Stomach (tissue), 4 donors: ENCODE measurements around the gene GOLGA3.

Source experiments
- EP300 ChIP-seq: sonication (generic); formaldehyde crosslinking; IDR thresholded peaks from one replicate; pipeline ENCODE4 v1.6.1; 2017; ENCODE audit warnings: antibody characterized with exemption
- POLR2A ChIP-seq, 4 donors: fragments of 450-650 bp; IDR thresholded peaks; one replicate each; pipeline ENCODE4 v1.6.1; 2016; ENCODE audit warnings: antibody characterized with exemption in 4 of 4, control low read depth in 2 of 4, mild to moderate bottlenecking in 1 of 4, moderate library complexity in 1 of 4
- POLR2AphosphoS5 ChIP-seq, 3 donors: sonication (generic); formaldehyde crosslinking; IDR thresholded peaks; one replicate each; pipeline ENCODE4 v1.6.1; 2016; ENCODE audit warnings: antibody characterized with exemption in 3 of 3
- TF ChIP-seq, protein P1 (sequence below), 7 experiments: fragments of 450-650 bp in 4 of 7; fragments of 200-600 bp in 3 of 7; sonication (generic) in 3 of 7; IDR thresholded peaks; one replicate each; pipeline ENCODE4 v1.5.1; 2016 to 2019; ENCODE audit warnings: antibody characterized with exemption in 7 of 7, control low read depth in 2 of 7, mild to moderate bottlenecking in 1 of 7

DNA sequence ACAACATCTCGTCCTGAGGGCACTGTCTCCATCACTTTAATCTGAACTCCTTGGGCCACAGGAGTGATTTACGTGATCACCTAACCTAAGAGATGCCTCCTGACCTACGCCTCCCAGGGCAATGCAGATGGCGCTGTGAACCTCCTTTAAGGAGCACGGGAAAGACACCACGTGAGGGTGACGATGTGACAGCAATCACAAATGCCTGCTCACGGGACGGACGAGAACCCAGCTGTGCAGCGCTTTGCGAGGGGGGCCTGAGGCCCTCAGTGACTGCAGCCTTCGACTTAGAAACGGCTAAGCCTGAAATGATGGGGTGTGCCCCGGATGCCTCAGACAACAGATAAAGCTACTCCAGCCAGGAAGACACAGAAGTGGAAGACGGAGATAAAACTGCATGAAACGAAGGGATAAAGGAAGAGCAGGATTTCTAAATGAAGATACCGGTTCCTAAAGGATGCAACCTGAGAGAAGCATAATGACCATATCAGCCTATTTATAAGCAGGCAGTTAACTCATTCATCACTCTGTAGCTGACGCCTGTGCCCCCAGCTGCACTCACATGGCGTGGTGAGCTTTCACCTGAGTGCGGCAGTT, 13.9 kb upstream of the GOLGA3 start:
- TF ChIP-seq, protein P1, sequence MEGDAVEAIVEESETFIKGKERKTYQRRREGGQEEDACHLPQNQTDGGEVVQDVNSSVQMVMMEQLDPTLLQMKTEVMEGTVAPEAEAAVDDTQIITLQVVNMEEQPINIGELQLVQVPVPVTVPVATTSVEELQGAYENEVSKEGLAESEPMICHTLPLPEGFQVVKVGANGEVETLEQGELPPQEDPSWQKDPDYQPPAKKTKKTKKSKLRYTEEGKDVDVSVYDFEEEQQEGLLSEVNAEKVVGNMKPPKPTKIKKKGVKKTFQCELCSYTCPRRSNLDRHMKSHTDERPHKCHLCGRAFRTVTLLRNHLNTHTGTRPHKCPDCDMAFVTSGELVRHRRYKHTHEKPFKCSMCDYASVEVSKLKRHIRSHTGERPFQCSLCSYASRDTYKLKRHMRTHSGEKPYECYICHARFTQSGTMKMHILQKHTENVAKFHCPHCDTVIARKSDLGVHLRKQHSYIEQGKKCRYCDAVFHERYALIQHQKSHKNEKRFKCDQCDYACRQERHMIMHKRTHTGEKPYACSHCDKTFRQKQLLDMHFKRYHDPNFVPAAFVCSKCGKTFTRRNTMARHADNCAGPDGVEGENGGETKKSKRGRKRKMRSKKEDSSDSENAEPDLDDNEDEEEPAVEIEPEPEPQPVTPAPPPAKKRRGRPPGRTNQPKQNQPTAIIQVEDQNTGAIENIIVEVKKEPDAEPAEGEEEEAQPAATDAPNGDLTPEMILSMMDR (IDR thresholded peaks at IDR 0.05), result no peak
- no peak for TF ChIP-seq EP300
- no peak for TF ChIP-seq POLR2A (IDR thresholded peaks at IDR 0.05)
- TF ChIP-seq POLR2AphosphoS5 (IDR thresholded peaks at IDR 0.05), result no peak
